HepG2 (cell line): ENCODE data around the gene GGA1. TPM values are rescaled to one million over a fixed set of nuclear protein-coding genes. Genes with fewer than 3 reads are reported as not detected.

Experiments used
- ARHGAP35 ChIP-seq: sonication (generic); formaldehyde crosslinking; IDR thresholded peaks from 2 replicates; pipeline ENCODE4 v1.9.0; 2022; ENCODE audit warnings: mild to moderate bottlenecking, inconsistent platforms, moderate library complexity, missing genetic modification reagents, borderline replicate concordance
- ARNTL ChIP-seq: sonication (generic); formaldehyde crosslinking; IDR thresholded peaks from 2 replicates; pipeline ENCODE4 v1.4.0; 2020; ENCODE audit warnings: mild to moderate bottlenecking, missing genetic modification reagents
- DNMT3B ChIP-seq: conservative IDR thresholded peaks from 2 replicates; pipeline ENCODE4 v1.6.1; 2016; ENCODE audit warnings: missing biosample characterization, control low read depth
- FOXJ3 ChIP-seq: sonication (generic); formaldehyde crosslinking; IDR thresholded peaks from 2 replicates; pipeline ENCODE4 v1.4.0; 2020; ENCODE audit warnings: missing genetic modification reagents, mild to moderate bottlenecking, borderline replicate concordance
- GABPA ChIP-seq, 2 experiments: IDR thresholded peaks; 2 replicates each; pipeline ENCODE4 v1.6.1; 2011 to 2016; ENCODE audit warnings: low read depth in 2 of 2, low read length in 1 of 2, missing biosample characterization in 1 of 2, missing genetic modification characterization in 1 of 2
- PAX8 ChIP-seq: sonication (generic); formaldehyde crosslinking; IDR thresholded peaks from 2 replicates; pipeline ENCODE4 v1.8.0; 2022; ENCODE audit warnings: mild to moderate bottlenecking, missing genetic modification reagents, borderline replicate concordance
- PTBP1 ChIP-seq: fragments of 200-400 bp; formaldehyde crosslinking; IDR thresholded peaks from 2 replicates; pipeline ENCODE4 v1.6.1; 2018; ENCODE audit warnings: low read length, low read depth; ENCODE audit not compliant: poor library complexity, severe bottlenecking
- REXO4 ChIP-seq: sonication (generic); formaldehyde crosslinking; IDR thresholded peaks from 2 replicates; pipeline ENCODE4 v1.8.0; 2022; ENCODE audit warnings: missing genetic modification reagents, mild to moderate bottlenecking, borderline replicate concordance
- SPEN ChIP-seq: sonication (generic); formaldehyde crosslinking; IDR thresholded peaks from 2 replicates; pipeline ENCODE4 v1.5.1; 2020; ENCODE audit warnings: low read depth, mild to moderate bottlenecking, missing genetic modification reagents
- SSRP1 ChIP-seq: IDR thresholded peaks from 2 replicates; pipeline ENCODE4 v1.6.1; 2016; ENCODE audit warnings: control low read depth
- ZBTB1 ChIP-seq: sonication (generic); formaldehyde crosslinking; IDR thresholded peaks from 2 replicates; pipeline ENCODE4 v1.4.0; 2020; ENCODE audit warnings: missing genetic modification reagents, borderline replicate concordance
- ZBTB38 ChIP-seq: sonication (generic); formaldehyde crosslinking; IDR thresholded peaks from 2 replicates; pipeline ENCODE4 v1.5.1; 2020; ENCODE audit warnings: mild to moderate bottlenecking, missing genetic modification reagents
- ZEB1 ChIP-seq: IDR thresholded peaks from 2 replicates; pipeline ENCODE4 v1.6.1; 2012; ENCODE audit warnings: mild to moderate bottlenecking, low read depth, inconsistent platforms; ENCODE audit not compliant: insufficient replicate concordance
- ZNF160 ChIP-seq: sonication (generic); formaldehyde crosslinking; IDR thresholded peaks from 2 replicates; pipeline ENCODE4 v1.8.0; 2022; ENCODE audit warnings: mild to moderate bottlenecking, inconsistent platforms, missing genetic modification reagents
- ZNF232 ChIP-seq: sonication (generic); formaldehyde crosslinking; IDR thresholded peaks from 2 replicates; pipeline ENCODE4 v1.4.0; 2020; ENCODE audit warnings: missing genetic modification reagents, borderline replicate concordance
- ZNF446 ChIP-seq: sonication (generic); formaldehyde crosslinking; IDR thresholded peaks from 2 replicates; pipeline ENCODE4 v1.5.0; 2020; ENCODE audit warnings: mild to moderate bottlenecking, missing genetic modification reagents
- ZNF660 ChIP-seq: sonication (generic); formaldehyde crosslinking; IDR thresholded peaks from 2 replicates; pipeline ENCODE4 v1.5.1; 2020; ENCODE audit warnings: mild to moderate bottlenecking, low read depth, missing genetic modification reagents, borderline replicate concordance
- ZNF724P ChIP-seq: sonication (generic); formaldehyde crosslinking; IDR thresholded peaks from 2 replicates; pipeline ENCODE4 v1.8.0; 2022; ENCODE audit warnings: missing genetic modification reagents, borderline replicate concordance
- ZNF737 ChIP-seq: sonication (generic); formaldehyde crosslinking; IDR thresholded peaks from 2 replicates; pipeline ENCODE4 v1.5.0; 2020; ENCODE audit warnings: missing genetic modification reagents, mild to moderate bottlenecking, borderline replicate concordance
- ZNF841 ChIP-seq: sonication (generic); formaldehyde crosslinking; IDR thresholded peaks from 2 replicates; pipeline ENCODE4 v1.8.1; 2023; ENCODE audit warnings: missing genetic modification reagents, borderline replicate concordance
- polyA plus RNA-seq, 8 experiments: library from polyadenylated mRNA; depleted of rRNA in 3 of 8; stranded (reverse) in 7 of 8; unstranded in 1 of 8; fragments of >200 nt; fragmentation: Illumina TruSeq in 4 of 8; extraction: Trizol in 4 of 8; gene quantifications; 2 replicates each; pipeline versions ENCODE4 v1.2.1 to v1.2.3, GENCODE V29; 2011 to 2016; ENCODE audit warnings: low read depth in 4 of 8, missing spikeins in 1 of 8, mixed read lengths in 1 of 8; ENCODE audit not compliant: insufficient read depth in 1 of 8
- total RNA-seq, 5 experiments: library from RNA; depleted of rRNA; stranded (reverse); fragments of >200 nt; fragmentation: Illumina TruSeq; extraction: Trizol; gene quantifications; 2 replicates each; pipeline ENCODE4 v1.2.3, GENCODE V29; 2016; ENCODE audit warnings: low read depth in 1 of 5
- TF ChIP-seq, protein P1 (sequence below): sonication (generic); formaldehyde crosslinking; IDR thresholded peaks from 2 replicates; pipeline ENCODE4 v1.4.0; 2020; ENCODE audit warnings: mild to moderate bottlenecking, missing genetic modification reagents
- TF ChIP-seq, protein P2 (sequence below): sonication (generic); formaldehyde crosslinking; IDR thresholded peaks from 2 replicates; pipeline ENCODE4 v1.5.0; 2020; ENCODE audit warnings: missing genetic modification reagents

The GGA1 gene
- total and polyA plus RNA-seq, 2 of the 13 experiments (the other 11 are each of a cell fraction or from before 2014, with no cell fraction given) = 29.1 to 87.2 TPM

DNA sequence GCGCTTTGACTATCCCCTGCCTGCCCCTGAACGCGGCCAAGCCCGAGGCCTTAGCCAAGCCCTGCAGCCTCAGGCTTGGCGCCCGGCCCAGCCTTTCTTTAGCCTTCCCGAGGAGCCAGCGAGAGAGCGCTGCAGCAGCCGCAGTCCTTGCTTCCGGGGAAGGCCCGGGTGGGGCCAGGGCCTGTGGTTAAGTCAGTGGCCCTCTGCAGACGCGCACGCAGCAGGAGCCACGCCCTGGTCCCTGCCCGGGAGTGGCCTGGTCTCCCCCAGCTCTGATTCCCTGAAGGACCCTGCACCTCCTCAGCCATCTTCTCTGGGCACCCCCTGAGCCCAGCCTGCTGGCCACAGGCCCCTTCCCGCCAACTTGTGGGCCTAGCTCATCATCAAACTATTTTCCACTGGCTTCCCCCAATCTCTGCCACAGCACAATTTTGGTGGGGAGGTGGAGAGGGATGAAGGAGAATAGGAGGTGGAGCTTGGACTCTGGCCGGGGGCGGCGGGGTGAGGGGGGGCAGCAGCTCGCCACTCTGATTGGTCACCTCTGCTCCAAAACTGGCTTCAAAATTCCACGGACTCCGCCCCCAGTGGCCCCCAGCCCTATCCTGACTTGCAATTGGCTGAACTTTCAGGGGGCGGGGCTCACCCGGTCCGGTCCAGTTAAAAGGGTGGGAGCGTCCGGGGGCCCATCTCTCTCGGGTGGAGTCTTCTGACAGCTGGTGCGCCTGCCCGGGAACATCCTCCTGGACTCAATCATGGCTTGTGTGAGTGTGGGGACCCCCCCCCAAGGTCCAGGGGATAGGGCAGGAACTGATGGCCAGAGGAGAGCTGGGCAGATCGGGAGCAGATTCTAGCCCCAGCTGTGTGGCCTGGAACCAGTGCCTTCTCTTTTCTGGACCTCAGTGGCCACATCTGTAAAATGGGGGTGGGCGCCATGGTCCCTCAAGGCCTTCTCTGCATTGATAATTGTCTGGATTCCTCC, 66.6 kb downstream of the GGA1 start, which contains the start of gene LGALS1 (continued):
- no peak for TF ChIP-seq GABPA (IDR thresholded peaks at IDR 0.05; ENCODE audit: low read depth, low read length)
- peak; percentile 36; the same call in 1 of the 2 replicates for TF ChIP-seq GABPA (CRISPR knock-in tag; IDR thresholded peaks at IDR 0.05; ENCODE audit: low read depth)
- no peak for TF ChIP-seq DNMT3B (CRISPR knock-in tag)
- no peak for TF ChIP-seq ZNF841 (CRISPR knock-in tag)
- TF ChIP-seq ZNF660 (CRISPR knock-in tag) = no peak
- no peak for TF ChIP-seq ARHGAP35
- TF ChIP-seq ZNF160 (CRISPR knock-in tag) = no peak
- TF ChIP-seq ZBTB1 = no peak
- no peak for TF ChIP-seq PAX8
- TF ChIP-seq PTBP1 = no peak
- TF ChIP-seq ZNF446 (CRISPR knock-in tag) = no peak
- TF ChIP-seq ZNF232 (CRISPR knock-in tag) = no peak
- TF ChIP-seq SPEN = peak; percentile 63
- no peak for TF ChIP-seq ARNTL (CRISPR knock-in tag)
- TF ChIP-seq, protein P1, sequence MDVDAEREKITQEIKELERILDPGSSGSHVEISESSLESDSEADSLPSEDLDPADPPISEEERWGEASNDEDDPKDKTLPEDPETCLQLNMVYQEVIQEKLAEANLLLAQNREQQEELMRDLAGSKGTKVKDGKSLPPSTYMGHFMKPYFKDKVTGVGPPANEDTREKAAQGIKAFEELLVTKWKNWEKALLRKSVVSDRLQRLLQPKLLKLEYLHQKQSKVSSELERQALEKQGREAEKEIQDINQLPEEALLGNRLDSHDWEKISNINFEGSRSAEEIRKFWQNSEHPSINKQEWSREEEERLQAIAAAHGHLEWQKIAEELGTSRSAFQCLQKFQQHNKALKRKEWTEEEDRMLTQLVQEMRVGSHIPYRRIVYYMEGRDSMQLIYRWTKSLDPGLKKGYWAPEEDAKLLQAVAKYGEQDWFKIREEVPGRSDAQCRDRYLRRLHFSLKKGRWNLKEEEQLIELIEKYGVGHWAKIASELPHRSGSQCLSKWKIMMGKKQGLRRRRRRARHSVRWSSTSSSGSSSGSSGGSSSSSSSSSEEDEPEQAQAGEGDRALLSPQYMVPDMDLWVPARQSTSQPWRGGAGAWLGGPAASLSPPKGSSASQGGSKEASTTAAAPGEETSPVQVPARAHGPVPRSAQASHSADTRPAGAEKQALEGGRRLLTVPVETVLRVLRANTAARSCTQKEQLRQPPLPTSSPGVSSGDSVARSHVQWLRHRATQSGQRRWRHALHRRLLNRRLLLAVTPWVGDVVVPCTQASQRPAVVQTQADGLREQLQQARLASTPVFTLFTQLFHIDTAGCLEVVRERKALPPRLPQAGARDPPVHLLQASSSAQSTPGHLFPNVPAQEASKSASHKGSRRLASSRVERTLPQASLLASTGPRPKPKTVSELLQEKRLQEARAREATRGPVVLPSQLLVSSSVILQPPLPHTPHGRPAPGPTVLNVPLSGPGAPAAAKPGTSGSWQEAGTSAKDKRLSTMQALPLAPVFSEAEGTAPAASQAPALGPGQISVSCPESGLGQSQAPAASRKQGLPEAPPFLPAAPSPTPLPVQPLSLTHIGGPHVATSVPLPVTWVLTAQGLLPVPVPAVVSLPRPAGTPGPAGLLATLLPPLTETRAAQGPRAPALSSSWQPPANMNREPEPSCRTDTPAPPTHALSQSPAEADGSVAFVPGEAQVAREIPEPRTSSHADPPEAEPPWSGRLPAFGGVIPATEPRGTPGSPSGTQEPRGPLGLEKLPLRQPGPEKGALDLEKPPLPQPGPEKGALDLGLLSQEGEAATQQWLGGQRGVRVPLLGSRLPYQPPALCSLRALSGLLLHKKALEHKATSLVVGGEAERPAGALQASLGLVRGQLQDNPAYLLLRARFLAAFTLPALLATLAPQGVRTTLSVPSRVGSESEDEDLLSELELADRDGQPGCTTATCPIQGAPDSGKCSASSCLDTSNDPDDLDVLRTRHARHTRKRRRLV (CRISPR knock-in tag) = no peak
- TF ChIP-seq REXO4 = no peak
- TF ChIP-seq, protein P2, sequence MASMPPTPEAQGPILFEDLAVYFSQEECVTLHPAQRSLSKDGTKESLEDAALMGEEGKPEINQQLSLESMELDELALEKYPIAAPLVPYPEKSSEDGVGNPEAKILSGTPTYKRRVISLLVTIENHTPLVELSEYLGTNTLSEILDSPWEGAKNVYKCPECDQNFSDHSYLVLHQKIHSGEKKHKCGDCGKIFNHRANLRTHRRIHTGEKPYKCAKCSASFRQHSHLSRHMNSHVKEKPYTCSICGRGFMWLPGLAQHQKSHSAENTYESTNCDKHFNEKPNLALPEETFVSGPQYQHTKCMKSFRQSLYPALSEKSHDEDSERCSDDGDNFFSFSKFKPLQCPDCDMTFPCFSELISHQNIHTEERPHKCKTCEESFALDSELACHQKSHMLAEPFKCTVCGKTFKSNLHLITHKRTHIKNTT (CRISPR knock-in tag) = no peak
- TF ChIP-seq SSRP1 (CRISPR knock-in tag) = 0 out of 2 replicates have a peak, but pooled peaks have one; percentile 35
- TF ChIP-seq ZNF724P (CRISPR knock-in tag) = 0 out of 2 replicates have a peak, but pooled peaks have one; percentile 36
- TF ChIP-seq ZBTB38 (CRISPR knock-in tag) = peak; percentile 15; the same call in 1 of the 2 replicates
- no peak for TF ChIP-seq ZNF737 (CRISPR knock-in tag)
- TF ChIP-seq ZEB1 = no peak
- no peak for TF ChIP-seq FOXJ3 (CRISPR knock-in tag)
